ENCODE results near the gene S100A12.

The S100A12 gene

GRCh38 chr1:153365696-153366095, 9.7 kb downstream of the S100A12 start:
- TF ChIP-seq CTCF (conservative IDR thresholded peaks at IDR 0.05; ENCODE audit: control insufficient read depth, insufficient read depth, low read depth, low read length), result no peak
- H3K4me3 ChIP-seq (ENCODE audit: control insufficient read depth, low read depth, low read length), result no peak overlapping the region
- DNase-seq (ENCODE audit: low read depth), result no peak

DNA sequence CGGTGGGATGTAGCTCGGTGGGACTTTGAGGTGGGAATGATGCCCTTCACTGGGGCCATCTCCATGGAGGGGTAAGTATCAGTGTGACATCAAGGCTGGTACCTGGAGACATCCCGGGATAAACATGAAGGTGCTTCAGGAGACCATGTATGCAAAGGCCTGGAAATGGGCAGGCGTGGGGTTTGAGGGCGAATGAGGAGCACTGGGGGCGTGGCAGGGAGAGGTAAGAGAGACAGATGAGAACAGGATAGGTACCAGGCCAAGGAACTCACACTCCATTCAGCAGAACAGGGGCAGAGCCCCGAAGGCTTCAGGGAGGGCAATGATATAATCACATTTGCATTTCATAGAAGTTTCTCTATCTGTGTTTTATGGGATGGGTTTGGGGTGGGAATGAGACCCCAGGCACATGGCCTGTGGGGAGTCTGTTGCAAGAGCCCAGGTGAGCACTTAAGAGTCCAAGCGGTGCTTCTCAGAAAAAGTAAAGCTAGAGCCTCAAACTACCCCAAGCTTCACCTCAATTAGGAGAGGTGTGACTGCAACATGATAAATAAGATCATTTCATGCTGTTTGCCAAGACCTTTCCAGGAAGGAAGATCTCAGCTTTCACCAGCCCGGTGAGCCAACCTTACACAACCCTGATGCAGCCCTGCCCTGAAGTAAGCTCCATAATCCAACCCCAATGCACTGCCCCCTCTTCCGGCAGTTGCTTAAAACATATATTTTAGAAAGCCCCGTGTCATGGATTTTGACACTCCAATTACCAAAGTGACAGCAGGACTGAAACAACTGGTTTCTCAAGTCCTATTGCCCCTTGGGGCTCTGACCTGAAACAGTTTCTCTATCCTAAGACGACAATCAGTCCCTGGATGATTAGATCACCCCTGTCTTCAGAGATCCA, 10.4 kb downstream of the S100A12 start:
- no peak for TF ChIP-seq CTCF (conservative IDR thresholded peaks at IDR 0.05; ENCODE audit: control insufficient read depth, insufficient read depth, low read depth, low read length)
- no peak for DNase-seq (ENCODE audit: low read depth)
- no peak overlapping the region for H3K4me3 ChIP-seq (ENCODE audit: control insufficient read depth, low read depth, low read length)

DNA sequence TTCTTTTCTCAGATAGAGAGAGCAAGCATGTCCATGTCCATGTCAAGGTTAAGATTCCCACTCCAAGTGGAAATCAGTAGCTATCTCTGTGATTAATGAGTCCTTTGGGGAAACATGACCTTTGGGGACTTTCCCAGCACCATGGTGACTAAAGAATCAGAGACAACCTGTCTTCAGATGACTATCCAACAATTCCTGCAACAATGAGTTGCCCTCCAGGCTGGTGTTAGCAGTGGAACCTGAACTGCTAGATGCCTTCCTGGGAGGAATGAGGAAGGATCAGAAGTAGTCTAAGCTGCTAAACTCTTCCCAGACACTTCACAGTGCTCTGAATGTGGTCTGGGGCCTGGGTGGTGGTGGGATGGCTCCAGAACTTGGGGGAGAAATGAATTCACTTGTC, 11.3 kb downstream of the S100A12 start:
- DNase-seq (ENCODE audit: low read depth), result no peak
- no peak for TF ChIP-seq CTCF (conservative IDR thresholded peaks at IDR 0.05; ENCODE audit: control insufficient read depth, insufficient read depth, low read depth, low read length)
- no peak overlapping the region for H3K4me3 ChIP-seq (ENCODE audit: control insufficient read depth, low read depth, low read length)

DNA sequence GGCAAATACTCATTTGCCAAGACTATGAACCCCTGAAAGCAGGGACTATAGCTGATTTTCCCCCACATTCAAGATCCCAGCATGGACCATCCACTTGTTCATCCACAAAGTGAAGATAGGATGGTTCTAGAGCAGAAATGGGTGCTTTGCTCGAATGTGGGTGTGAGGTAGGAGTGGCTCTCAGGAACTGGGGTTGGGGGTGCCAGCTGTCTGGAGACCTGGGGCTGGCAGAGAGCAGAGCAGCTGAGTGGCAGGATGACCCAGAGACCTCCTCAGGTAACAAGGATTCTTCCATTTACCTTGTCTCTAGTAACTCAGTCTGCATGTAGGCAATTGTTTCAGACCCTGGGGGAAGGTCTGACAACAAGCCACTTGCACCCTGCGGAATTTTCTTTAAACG, 11.8 kb downstream of the S100A12 start:
- H3K4me3 ChIP-seq (ENCODE audit: control insufficient read depth, low read depth, low read length), result no peak overlapping the region
- DNase-seq (ENCODE audit: low read depth), result no peak
- no peak for TF ChIP-seq CTCF (conservative IDR thresholded peaks at IDR 0.05; ENCODE audit: control insufficient read depth, insufficient read depth, low read depth, low read length)

DNA sequence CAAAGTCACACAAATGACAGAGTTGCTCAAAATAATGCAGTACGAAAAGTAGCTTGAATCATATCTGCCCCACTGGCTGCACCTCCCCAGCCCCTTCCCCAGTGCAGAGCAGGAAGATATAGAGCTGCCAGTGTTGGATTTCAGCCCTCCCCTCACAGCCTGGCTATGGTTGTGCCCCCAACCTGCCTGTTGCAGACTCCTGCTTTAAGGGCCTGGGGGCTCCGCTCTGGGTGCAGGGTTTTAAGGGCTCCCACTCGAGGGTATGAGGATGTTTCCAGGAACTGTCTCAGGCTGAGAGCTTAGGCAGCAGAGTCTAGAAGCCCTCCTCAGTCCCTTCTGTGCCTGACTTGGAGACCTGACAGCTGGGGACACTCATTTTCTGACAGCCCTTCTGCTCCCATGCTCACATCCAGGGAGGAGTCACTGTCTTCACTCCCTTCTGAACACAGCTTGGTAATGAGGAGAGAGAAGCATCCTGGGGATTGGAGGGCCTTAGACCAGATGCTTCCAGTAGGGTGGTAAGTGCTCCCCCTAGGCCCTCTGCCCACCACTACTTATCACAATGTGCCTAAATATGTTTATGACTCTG, 13.1 kb downstream of the S100A12 start:
- no peak for TF ChIP-seq CTCF (conservative IDR thresholded peaks at IDR 0.05; ENCODE audit: control insufficient read depth, insufficient read depth, low read depth, low read length)
- H3K4me3 ChIP-seq (ENCODE audit: control insufficient read depth, low read depth, low read length), result no peak overlapping the region
- DNase-seq (ENCODE audit: low read depth), result no peak

DNA sequence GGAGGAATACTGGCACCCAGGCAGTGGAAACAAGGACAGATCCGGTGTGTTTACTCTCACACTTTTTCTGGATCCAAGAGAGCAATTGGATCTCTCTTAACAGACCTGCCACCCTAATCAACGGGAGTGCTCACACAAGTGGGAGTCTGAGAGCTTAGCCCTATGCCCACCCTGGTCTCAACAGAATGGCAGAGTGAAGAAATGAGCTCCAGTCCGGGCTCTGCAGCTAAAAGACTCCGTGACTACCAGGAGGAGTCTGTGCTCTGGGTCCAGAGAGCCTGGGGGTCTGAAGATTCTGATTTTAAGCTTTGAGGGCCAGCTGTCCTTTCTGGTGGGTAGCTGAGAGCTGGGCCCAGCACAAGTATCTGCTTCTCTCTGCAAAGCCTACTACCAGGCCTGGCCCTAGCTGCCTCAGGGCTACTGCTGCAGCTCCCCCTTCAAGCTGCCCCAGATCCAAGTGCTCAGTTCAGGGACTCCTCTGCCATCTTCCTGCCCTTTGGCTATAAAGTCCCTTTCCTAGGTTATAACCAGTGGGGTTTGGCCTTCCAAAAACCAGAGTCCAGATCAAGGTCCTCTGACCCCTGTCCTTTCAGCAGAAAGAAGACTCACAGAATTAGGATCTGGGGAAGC, 13.8 kb downstream of the S100A12 start:
- no peak for TF ChIP-seq CTCF (conservative IDR thresholded peaks at IDR 0.05; ENCODE audit: control insufficient read depth, insufficient read depth, low read depth, low read length)
- no peak for DNase-seq (ENCODE audit: low read depth)
- no peak overlapping the region for H3K4me3 ChIP-seq (ENCODE audit: control insufficient read depth, low read depth, low read length)
